Measurements from ENCODE around the gene IER5. TPM values are rescaled to one million over a fixed set of nuclear protein-coding genes. Genes with fewer than 3 reads are reported as not detected.

The IER5 gene
- polyA plus RNA-seq, 2 of the 4 experiments (the other 2 are of a cell fraction): 26.8 to 40.2 TPM

- Histone ChIP-seq H3K4me3 (no peak overlapping the region), H3K4me1 (peaks cover 75% of the 10 kb centered on the region), H3K27ac (peak overlapping the region; percentile 73 to 90), H3K9me3 (no peaks in the 10 kb centered on the region), H3K4me2 (peak overlapping the region; percentile 62; the same call in 2 of the 3 replicates)
- no peak for ATAC-seq
- POLR2A ChIA-PET: interaction anchor here (2.0 to 3.4 kb wide), 4 partner anchors 14 to 37 kb away, joined by 7 to 45 read pairs (median 14); partner anchors contain the start of gene IER5
- CTCF ChIA-PET: interaction anchor here (1.3 to 48.3 kb wide), 7 partner anchors 9 to 35 kb away, joined by 3 to 774 read pairs (median 7); no protein-coding TSS in a partner anchor
- 81% methylated on average over 4 of the region's 4 CpGs for WGBS (ENCODE audit: missing lambda C conversion rate)
- FAIRE-seq: no peak
- TF ChIP-seq CHD2 (IDR thresholded peaks at IDR 0.05; ENCODE audit: low read length, partially characterized antibody) (no peak), HES2 (IDR thresholded peaks at IDR 0.05) (no peak), HEYL (CRISPR knock-in tag; IDR thresholded peaks at IDR 0.05) (no peak), KDM5A (IDR thresholded peaks at IDR 0.05) (no peak), FOSL2 (IDR thresholded peaks at IDR 0.05) (no peak), FOSL2 (CRISPR knock-in tag; IDR thresholded peaks at IDR 0.05) (no peak), ZC3H11A (IDR thresholded peaks at IDR 0.05) (no peak), FOXS1 (CRISPR knock-in tag; IDR thresholded peaks at IDR 0.05) (no peak), FOSB (CRISPR knock-in tag; IDR thresholded peaks at IDR 0.05) (no peak), NFE2L2 (conservative IDR thresholded peaks at IDR 0.05; ENCODE audit: low read length) (no peak), POLR2A (IDR thresholded peaks at IDR 0.05; ENCODE audit: low read length) (no peak), RARB (CRISPR knock-in tag; IDR thresholded peaks at IDR 0.05) (no peak), POLR2AphosphoS2 (conservative IDR thresholded peaks at IDR 0.05; ENCODE audit: low read length) (no peak), EHMT2 (IDR thresholded peaks at IDR 0.05; ENCODE audit: low read depth) (no peak)
- TF ChIP-seq, protein P1, sequence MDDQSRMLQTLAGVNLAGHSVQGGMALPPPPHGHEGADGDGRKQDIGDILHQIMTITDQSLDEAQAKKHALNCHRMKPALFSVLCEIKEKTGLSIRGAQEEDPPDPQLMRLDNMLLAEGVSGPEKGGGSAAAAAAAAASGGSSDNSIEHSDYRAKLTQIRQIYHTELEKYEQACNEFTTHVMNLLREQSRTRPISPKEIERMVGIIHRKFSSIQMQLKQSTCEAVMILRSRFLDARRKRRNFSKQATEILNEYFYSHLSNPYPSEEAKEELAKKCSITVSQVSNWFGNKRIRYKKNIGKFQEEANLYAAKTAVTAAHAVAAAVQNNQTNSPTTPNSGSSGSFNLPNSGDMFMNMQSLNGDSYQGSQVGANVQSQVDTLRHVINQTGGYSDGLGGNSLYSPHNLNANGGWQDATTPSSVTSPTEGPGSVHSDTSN (IDR thresholded peaks at IDR 0.05): no peak
- no peak for DNase-seq (ENCODE audit: low read depth in 1 of 2, low spot score in 1 of 2)
These were observed 37.8 kb downstream of the IER5 start for GRCh38 chr1:181126289-181126688.

GRCh38 chr1:181126871-181127587 lies 38.5 kb downstream of the IER5 start:
- WGBS (ENCODE audit: missing lambda C conversion rate): 12% methylated on average over 10 of the region's 10 CpGs
- peaks cover 74% of the 10 kb centered on the region for H3K4me1 ChIP-seq
- H3K4me3 ChIP-seq: no peak overlapping the region
- CTCF ChIA-PET: interaction anchor here (1.0 to 48.3 kb wide), 13 partner anchors 10 to 246 kb away, joined by 3 to 774 read pairs (median 5); no protein-coding TSS in a partner anchor
- POLR2A ChIA-PET: interaction anchor here (0.6 to 3.4 kb wide), 8 partner anchors 9 to 644 kb away, joined by 3 to 45 read pairs (median 6); partner anchors contain the start of gene IER5
- H3K27ac ChIP-seq: peak overlapping the region; percentile 73 to 90
- peak overlapping the region; percentile 62 for H3K4me2 ChIP-seq
- FAIRE-seq (no peak), DNase-seq (ENCODE audit: low read depth in 1 of 2, low spot score in 1 of 2) (peak in 1 of 2 experiments; percentile 92), ATAC-seq (peak; percentile 42 to 76)
- H3K9me3 ChIP-seq: no peaks in the 10 kb centered on the region
- TF ChIP-seq EP300 (IDR thresholded peaks at IDR 0.05) (peak in 1 of 2 experiments; percentile 65; a peak in 1 of 5 replicates), HOXA7 (CRISPR knock-in tag; IDR thresholded peaks at IDR 0.05) (peak; percentile 79), RFX5 (IDR thresholded peaks at IDR 0.05) (0 out of 2 replicates have a peak, but pooled peaks have one; percentile 11), BHLHE40 (IDR thresholded peaks at IDR 0.05; ENCODE audit: low read depth, low read length) (peak; percentile 21; the same call in 1 of the 2 replicates), EHMT2 (IDR thresholded peaks at IDR 0.05; ENCODE audit: low read depth) (no peak), CEBPB (IDR thresholded peaks at IDR 0.05) (peak in 1 of 2 experiments; percentile 14; a peak in 1 of 4 replicates), TP53 (CRISPR knock-in tag; IDR thresholded peaks at IDR 0.05) (no peak), NFE2L2 (conservative IDR thresholded peaks at IDR 0.05; ENCODE audit: low read length) (no peak), POLR2A (IDR thresholded peaks at IDR 0.05; ENCODE audit: low read length) (no peak), ESRRA (IDR thresholded peaks at IDR 0.05; ENCODE audit: borderline replicate concordance, low read length) (0 out of 2 replicates have a peak, but pooled peaks have one; percentile 39), HEYL (CRISPR knock-in tag; IDR thresholded peaks at IDR 0.05) (0 out of 2 replicates have a peak, but pooled peaks have one; percentile 35), RARB (CRISPR knock-in tag; IDR thresholded peaks at IDR 0.05) (peak; percentile 36; the same call in 1 of the 2 replicates), ATOH8 (CRISPR knock-in tag; IDR thresholded peaks at IDR 0.05; ENCODE audit: low read depth) (peak; percentile 75), ZSCAN20 (CRISPR knock-in tag; IDR thresholded peaks at IDR 0.05) (0 out of 2 replicates have a peak, but pooled peaks have one; percentile 32), MAX (IDR thresholded peaks at IDR 0.05) (peak; percentile 80; the same call in 1 of the 2 replicates), ZNF302 (CRISPR knock-in tag; IDR thresholded peaks at IDR 0.05) (peak; percentile 78; the same call in 1 of the 2 replicates), PHF8 (IDR thresholded peaks at IDR 0.05; ENCODE audit: borderline replicate concordance, low read depth) (no peak), POLR2AphosphoS2 (conservative IDR thresholded peaks at IDR 0.05; ENCODE audit: low read length) (no peak)
- TF ChIP-seq, protein P1 (IDR thresholded peaks at IDR 0.05): 0 out of 2 replicates have a peak, but pooled peaks have one; percentile 37
- TF ChIP-seq, protein P2, sequence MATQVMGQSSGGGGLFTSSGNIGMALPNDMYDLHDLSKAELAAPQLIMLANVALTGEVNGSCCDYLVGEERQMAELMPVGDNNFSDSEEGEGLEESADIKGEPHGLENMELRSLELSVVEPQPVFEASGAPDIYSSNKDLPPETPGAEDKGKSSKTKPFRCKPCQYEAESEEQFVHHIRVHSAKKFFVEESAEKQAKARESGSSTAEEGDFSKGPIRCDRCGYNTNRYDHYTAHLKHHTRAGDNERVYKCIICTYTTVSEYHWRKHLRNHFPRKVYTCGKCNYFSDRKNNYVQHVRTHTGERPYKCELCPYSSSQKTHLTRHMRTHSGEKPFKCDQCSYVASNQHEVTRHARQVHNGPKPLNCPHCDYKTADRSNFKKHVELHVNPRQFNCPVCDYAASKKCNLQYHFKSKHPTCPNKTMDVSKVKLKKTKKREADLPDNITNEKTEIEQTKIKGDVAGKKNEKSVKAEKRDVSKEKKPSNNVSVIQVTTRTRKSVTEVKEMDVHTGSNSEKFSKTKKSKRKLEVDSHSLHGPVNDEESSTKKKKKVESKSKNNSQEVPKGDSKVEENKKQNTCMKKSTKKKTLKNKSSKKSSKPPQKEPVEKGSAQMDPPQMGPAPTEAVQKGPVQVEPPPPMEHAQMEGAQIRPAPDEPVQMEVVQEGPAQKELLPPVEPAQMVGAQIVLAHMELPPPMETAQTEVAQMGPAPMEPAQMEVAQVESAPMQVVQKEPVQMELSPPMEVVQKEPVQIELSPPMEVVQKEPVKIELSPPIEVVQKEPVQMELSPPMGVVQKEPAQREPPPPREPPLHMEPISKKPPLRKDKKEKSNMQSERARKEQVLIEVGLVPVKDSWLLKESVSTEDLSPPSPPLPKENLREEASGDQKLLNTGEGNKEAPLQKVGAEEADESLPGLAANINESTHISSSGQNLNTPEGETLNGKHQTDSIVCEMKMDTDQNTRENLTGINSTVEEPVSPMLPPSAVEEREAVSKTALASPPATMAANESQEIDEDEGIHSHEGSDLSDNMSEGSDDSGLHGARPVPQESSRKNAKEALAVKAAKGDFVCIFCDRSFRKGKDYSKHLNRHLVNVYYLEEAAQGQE (IDR thresholded peaks at IDR 0.05): no peak
